ENCODE data around the gene FAM174C. TPM values are rescaled to one million over a fixed set of nuclear protein-coding genes. Genes with fewer than 3 reads are reported as not detected.
A peak's percentile ranks its signal among the peaks of the same experiment; 100 is the strongest.

Gene FAM174C
- total and polyA plus RNA-seq, 10 of the 15 experiments (the other 5 are each of a cell fraction or from before 2014, with no cell fraction given): 0.89 to 94.6 (median 43.6) TPM

- Histone ChIP-seq H3K4me2 (ENCODE audit: control insufficient read depth, insufficient read depth) (peak overlapping the region; percentile 53), H3K27ac (ENCODE audit: control insufficient read depth, insufficient read depth) (peak overlapping the region; percentile 72), H2AFZ (ENCODE audit: control insufficient read depth, low read depth, low read length) (no peak overlapping the region), H4K20me1 (ENCODE audit: control insufficient read depth, insufficient read depth) (no peaks in the 10 kb centered on the region), H3K9me3 (replicated peaks; ENCODE audit: control insufficient read depth, insufficient read depth, low read length) (no peaks in the 10 kb centered on the region), H3K4me1 (ENCODE audit: control insufficient read depth, insufficient read depth, low read length) (peaks cover 13% of the 10 kb centered on the region), H3K4me3 (peak overlapping the region; percentile 91), H3K36me3 (ENCODE audit: control insufficient read depth in 2 of 2, insufficient read depth in 2 of 2, low read length in 1 of 2) (peaks cover 14 to 29% of the 10 kb centered on the region in 2 experiments; a peak in 3 of 4 replicates), H3K9ac (ENCODE audit: control insufficient read depth, insufficient read depth, low read length) (peak overlapping the region; percentile 86), H3K27me3 (replicated peaks in 1 of 2; ENCODE audit: control insufficient read depth in 2 of 2, insufficient read depth in 2 of 2, low read length in 1 of 2) (no peaks in the 10 kb centered on the region), H3K79me2 (ENCODE audit: control insufficient read depth, insufficient read depth, low read length) (peaks cover 56% of the 10 kb centered on the region)
- intact Hi-C loops (cut with micrococcal nuclease; ENCODE audit: unreplicated experiment): no loop called here
- DNase-seq (ENCODE audit: low read depth, low spot score): no peak
- RAD21 ChIA-PET (ENCODE audit: unreplicated experiment): interaction anchor here (1.0 to 2.9 kb wide), 5 partner anchors 9 to 130 kb away, joined by 3 to 47 read pairs (median 7); partner anchors contain the start of gene CIRBP
- TF ChIP-seq ELK1 (IDR thresholded peaks at IDR 0.05; ENCODE audit: low read depth, low read length) (0 out of 2 replicates have a peak, but pooled peaks have one; percentile 39), IKZF1 (conservative IDR thresholded peaks at IDR 0.05) (peak; percentile 72), TBL1XR1 (IDR thresholded peaks at IDR 0.05; ENCODE audit: low read depth, low read length) (0 out of 2 replicates have a peak, but pooled peaks have one; percentile 41), SRF (IDR thresholded peaks at IDR 0.05; ENCODE audit: low read depth in 2 of 2, low read length in 2 of 2) (no peak), JUNB (IDR thresholded peaks at IDR 0.05) (peak; percentile 23; the same call in 1 of the 2 replicates), CREM (IDR thresholded peaks at IDR 0.05; ENCODE audit: low read depth) (0 out of 2 replicates have a peak, but pooled peaks have one; percentile 6), EP300 (IDR thresholded peaks at IDR 0.05; ENCODE audit: borderline replicate concordance in 1 of 2, control insufficient read depth in 1 of 2, low read depth in 2 of 2, low read length in 2 of 2) (no peak), CREB1 (IDR thresholded peaks at IDR 0.05; ENCODE audit: low read depth) (no peak), RELA (IDR thresholded peaks at IDR 0.05; ENCODE audit: borderline replicate concordance, partially characterized antibody) (no peak), GATAD2B (conservative IDR thresholded peaks at IDR 0.05; ENCODE audit: low read depth) (peak; percentile 17; the same call in 1 of the 2 replicates), RUNX3 (IDR thresholded peaks at IDR 0.05; ENCODE audit: low read length) (peak; percentile 42; the same call in 1 of the 2 replicates), TCF12 (IDR thresholded peaks at IDR 0.05; ENCODE audit: low read depth, low read length) (0 out of 2 replicates have a peak, but pooled peaks have one; percentile 1), ATF7 (IDR thresholded peaks at IDR 0.05; ENCODE audit: low read depth) (0 out of 2 replicates have a peak, but pooled peaks have one; percentile 33), SPI1 (IDR thresholded peaks at IDR 0.05; ENCODE audit: borderline replicate concordance, insufficient read depth, low read depth, low read length) (peak; percentile 49; the same call in 1 of the 2 replicates), POLR2AphosphoS2 (IDR thresholded peaks at IDR 0.05; ENCODE audit: low read depth, low read length) (peak; percentile 54; the same call in 1 of the 2 replicates), MXI1 (IDR thresholded peaks at IDR 0.05; ENCODE audit: low read depth, low read length) (0 out of 2 replicates have a peak, but pooled peaks have one; percentile 35), IKZF2 (IDR thresholded peaks at IDR 0.05) (peak; percentile 39 to 59; a peak in 2 of 4 replicates), MEF2B (IDR thresholded peaks at IDR 0.05; ENCODE audit: partially characterized antibody, poor library complexity, severe bottlenecking) (peak; percentile 81), BHLHE40 (IDR thresholded peaks at IDR 0.05; ENCODE audit: borderline replicate concordance in 1 of 2, low read depth in 2 of 2, low read length in 1 of 2) (peak; percentile 14 to 70; a peak in 2 of 4 replicates)
- ATAC-seq: peak; percentile 36
- CTCF ChIA-PET: interaction anchor here (1.0 to 2.3 kb wide), 6 partner anchors 9 to 26 kb away, joined by 3 to 26 read pairs (median 8); partner anchors contain the start of gene CIRBP
- in situ Hi-C loops (cut with MboI): no loop called here
- no peak for FAIRE-seq
- SMC1A ChIA-PET (ENCODE audit: uncharacterized antibody, unreplicated experiment): interaction anchor here (1.2 to 1.9 kb wide), 3 partner anchors 9 to 13 kb away, joined by 4 to 14 read pairs (median 6); no protein-coding TSS in a partner anchor
- BruUV-seq (replicated peaks): no TSS peak
- POLR2A ChIA-PET: interaction anchor here (0.7 to 2.9 kb wide), 8 partner anchors 9 to 186 kb away, joined by 3 to 29 read pairs (median 11); partner anchors contain the start of genes ARHGAP45 and CIRBP
- WGBS (ENCODE audit: insufficient coverage, insufficient replicate concordance, low lambda C conversion rate, missing lambda C conversion rate): 1% methylated on average over 12 of the region's 26 CpGs
Measured at GRCh38 chr19:1252821-1253513, 22.4 kb upstream of the FAM174C start.

Data from GM12878 (cell line).